Choroid plexus epithelial cell (primary cell): ENCODE results near the gene CHIC1.
"Not testable (repeated sequence)": the region's sequence is repeated elsewhere in the genome, so short reads cannot be mapped to it uniquely, and the experiment has no call there.

ENCODE experiments used
- DNase-seq: peaks from one replicate; pipeline ENCODE4 v3.0.0-alpha.2; 2010; ENCODE audit warnings: low read depth
- H3K4me3 ChIP-seq: 2 replicates; pipeline ENCODE4 v1.5.1; 2011; ENCODE audit warnings: low read depth, mild to moderate bottlenecking, control low read depth, low read length, moderate library complexity
- CTCF ChIP-seq: conservative IDR thresholded peaks from 2 replicates; pipeline ENCODE4 v1.5.1; 2011; ENCODE audit warnings: low read depth, mild to moderate bottlenecking, control low read depth, inconsistent platforms, low read length, moderate library complexity

The CHIC1 gene

GRCh38 chrX:73562984-73563737, at the start of gene CHIC1:
TSS of gene CHIC1 (plus strand) at chrX:73563197. CDS start at chrX:73563285, 88 bp downstream.
- peak within 1 kb of the TSS; percentile 72 for H3K4me3 ChIP-seq
- TF ChIP-seq CTCF = no peak
- DNase-seq = peak; percentile 77

- not testable (repeated sequence) for DNase-seq, H3K4me3 ChIP-seq
Observed at GRCh38 chrX:73522823-73523222, 40.2 kb upstream of the CHIC1 start.

GRCh38 chrX:73524906-73525305, 38.1 kb upstream of the CHIC1 start:
- TF ChIP-seq CTCF = no peak
- no peak overlapping the region for H3K4me3 ChIP-seq

GRCh38 chrX:73525928-73526690, 36.9 kb upstream of the CHIC1 start:
- DNase-seq = no peak

More at GRCh38 chrX:73524906-73525305, 38.1 kb upstream of the CHIC1 start:
- DNase-seq = no peak

GRCh38 chrX:73531655-73532054, 31.3 kb upstream of the CHIC1 start:
- not testable (repeated sequence) for H3K4me3 ChIP-seq

More at GRCh38 chrX:73525928-73526690, 36.9 kb upstream of the CHIC1 start:
- TF ChIP-seq CTCF = no peak
- H3K4me3 ChIP-seq = no peak overlapping the region

GRCh38 chrX:73556159-73556558, 6.8 kb upstream of the CHIC1 start:
- no peak for TF ChIP-seq CTCF
- no peak for DNase-seq
- H3K4me3 ChIP-seq = no peak overlapping the region

More at GRCh38 chrX:73531655-73532054, 31.3 kb upstream of the CHIC1 start:
- not testable (repeated sequence) for DNase-seq

GRCh38 chrX:73561801-73562200, 1.2 kb upstream of the CHIC1 start:
- peak; percentile 36 for DNase-seq
- H3K4me3 ChIP-seq = no peak overlapping the region
- TF ChIP-seq CTCF = no peak

GRCh38 chrX:73562458-73562857, 539 bp upstream of the CHIC1 start:
- DNase-seq = peak; percentile 18
- H3K4me3 ChIP-seq = peak overlapping the region; percentile 72
- no peak for TF ChIP-seq CTCF
